HG02852 (cell line): ENCODE data around the gene KIF7.
"Not testable (repeated sequence)": the region's sequence is repeated elsewhere in the genome, so short reads cannot be mapped to it uniquely, and the experiment has no call there.

Experiments used
- ATAC-seq: cut with Tn5 transposase; IDR thresholded peaks from one replicate; pipeline ENCODE4 v1.9.1; 2021; ENCODE audit warnings: mild to moderate bottlenecking, moderate library complexity; ENCODE audit not compliant: unreplicated experiment

The KIF7 gene

DNA sequence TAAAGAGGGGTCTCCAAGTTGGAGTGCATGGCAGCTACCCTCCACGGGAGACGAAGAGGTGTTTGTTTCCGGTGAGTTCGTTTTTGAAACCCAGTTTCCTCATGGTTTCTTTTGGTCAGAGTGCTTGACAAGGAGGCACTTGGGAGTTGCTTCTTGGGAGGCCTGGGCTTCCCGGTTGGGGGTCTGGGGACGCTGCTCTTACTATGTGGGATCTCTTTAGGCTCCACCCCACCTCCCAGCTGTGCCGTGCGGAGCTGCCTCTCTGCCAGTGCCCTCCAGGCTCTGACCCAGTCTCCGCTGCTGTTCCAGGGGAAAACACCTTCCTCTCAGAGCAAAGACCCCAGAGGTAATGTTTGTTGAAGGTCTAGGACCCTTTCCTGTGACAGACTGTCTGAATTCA, 29.6 kb downstream of the KIF7 start:
- no peak for ATAC-seq

DNA sequence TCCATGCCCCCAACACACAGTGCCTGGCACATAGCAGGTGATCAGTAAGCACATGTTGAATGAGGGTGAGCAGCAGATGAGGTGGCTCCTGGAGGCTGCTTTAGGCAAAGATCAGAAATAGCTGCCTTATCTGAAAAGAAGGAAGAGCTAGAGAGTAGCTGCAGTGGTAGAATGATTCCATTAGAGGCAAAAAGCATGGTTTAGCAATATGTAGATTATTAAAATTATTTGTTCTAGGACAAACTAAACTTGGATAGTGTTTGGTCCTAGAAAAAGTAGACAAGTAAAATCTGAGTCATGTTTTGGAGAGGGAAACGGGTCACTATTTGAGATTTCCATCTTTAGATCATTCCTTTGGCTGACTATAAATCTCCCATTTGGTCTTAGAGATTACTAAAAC, 32.1 kb downstream of the KIF7 start:
- no peak for ATAC-seq

- no peak for ATAC-seq
Measured at GRCh38 chr15:89621547-89621946, 33.7 kb downstream of the KIF7 start.

- ATAC-seq = no peak
Measured at GRCh38 chr15:89616228-89616627, 39.0 kb downstream of the KIF7 start.

DNA sequence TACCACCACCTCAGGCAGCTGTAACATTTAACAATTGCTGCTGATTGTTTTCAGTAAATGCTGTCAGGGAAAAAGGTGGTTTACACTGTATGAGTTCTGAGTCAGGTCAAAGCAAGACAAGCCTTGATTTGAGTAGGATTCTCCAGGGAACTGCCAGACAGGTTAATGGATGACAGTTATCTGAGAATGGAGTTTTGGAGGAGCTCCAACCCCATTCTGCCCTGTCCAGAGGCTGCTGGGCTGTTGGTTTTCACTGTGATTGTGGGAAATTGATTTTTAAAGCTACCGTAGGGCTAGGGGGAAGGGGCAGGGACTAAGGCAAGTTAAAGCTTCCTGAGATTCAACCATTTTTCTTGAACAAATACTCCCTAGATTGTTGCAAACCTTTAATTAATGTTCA, 40.1 kb downstream of the KIF7 start:
- no peak for ATAC-seq

DNA sequence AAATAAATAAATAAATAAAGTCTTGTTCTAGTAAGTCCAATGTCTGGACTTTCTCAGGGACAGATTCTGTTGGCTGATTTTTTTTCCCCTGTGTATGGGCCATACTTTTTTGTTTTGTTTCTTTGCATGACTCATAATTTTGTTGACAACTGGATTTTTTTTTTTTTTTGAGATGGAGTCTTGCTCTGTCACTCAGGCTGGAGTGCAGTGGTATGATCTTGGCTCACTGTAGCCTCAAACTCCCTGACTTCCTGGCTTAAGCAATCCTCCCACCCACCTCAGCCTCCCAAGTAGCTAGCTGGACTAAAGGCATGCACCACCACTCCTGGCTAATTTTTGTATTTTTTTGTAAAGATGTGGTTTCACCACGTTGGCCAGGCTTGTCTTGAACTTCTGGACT, 41.1 kb downstream of the KIF7 start:
- ATAC-seq = no peak

DNA sequence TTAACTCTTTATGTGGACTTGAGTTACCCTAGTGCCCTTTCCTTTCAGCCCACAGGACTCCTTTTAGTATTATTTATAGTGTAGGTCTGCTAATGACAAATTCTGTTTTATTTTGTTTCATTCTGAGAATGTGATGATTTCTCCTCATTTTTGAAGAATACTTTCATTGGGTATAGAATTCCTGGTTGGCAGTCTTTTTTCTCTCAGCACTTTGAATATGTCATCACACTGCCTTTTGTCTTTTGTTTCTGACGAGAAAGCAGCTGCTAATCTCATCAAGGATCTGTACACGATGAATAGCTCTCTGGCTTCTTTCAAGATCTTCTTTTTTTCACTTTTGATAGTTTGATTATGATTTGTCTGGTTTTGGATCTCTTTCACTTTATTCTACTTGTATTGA, 42.2 kb downstream of the KIF7 start:
- ATAC-seq = no peak

GRCh38 chr15:89611317-89611716, 44.0 kb downstream of the KIF7 start:
- no peak for ATAC-seq

DNA sequence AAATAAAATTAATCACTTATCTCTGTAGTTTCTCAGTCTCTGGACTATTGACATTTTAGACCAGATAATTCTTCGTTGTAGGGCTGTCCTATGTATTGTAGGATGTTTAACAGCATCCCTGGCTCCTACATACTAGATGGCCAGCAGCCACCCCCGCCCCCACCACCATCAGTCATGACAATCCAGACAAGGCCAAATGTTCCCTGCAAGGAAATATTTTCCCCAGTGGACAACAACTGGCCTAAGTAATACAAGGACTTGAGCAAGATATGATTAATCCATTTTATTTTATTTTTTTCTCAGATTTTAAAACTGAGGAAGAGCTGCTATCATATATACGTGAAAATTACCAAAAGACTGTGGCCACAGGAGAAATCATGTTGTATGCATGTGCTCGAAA, 56.2 kb downstream of the KIF7 start:
- ATAC-seq = no peak

- ATAC-seq = no peak
Measured at GRCh38 chr15:89593018-89593417, 62.2 kb downstream of the KIF7 start.

- ATAC-seq = no peak
Measured at GRCh38 chr15:89591834-89592233, 63.4 kb downstream of the KIF7 start.

GRCh38 chr15:89587955-89588354, 67.3 kb downstream of the KIF7 start:
- no peak for ATAC-seq

DNA sequence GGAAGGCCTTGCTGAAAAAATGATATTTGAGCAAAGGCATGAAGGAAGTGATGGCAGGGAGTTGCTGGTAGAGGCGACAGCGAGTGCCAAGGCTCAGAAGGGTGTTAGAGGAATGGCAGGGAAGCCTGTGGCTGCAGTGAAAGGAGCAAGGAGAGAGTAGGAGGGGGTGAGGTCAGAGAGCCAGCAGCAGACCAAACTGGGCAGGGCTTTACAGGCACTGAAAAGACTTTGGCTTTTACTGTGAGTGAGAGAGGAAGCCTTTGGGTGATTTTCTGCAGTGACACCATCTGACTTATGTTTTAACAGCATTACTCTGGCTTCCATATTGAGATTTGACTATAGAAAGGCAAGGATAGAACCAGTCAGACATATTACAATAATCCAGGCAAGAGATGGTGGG, 68.6 kb downstream of the KIF7 start:
- no peak for ATAC-seq

DNA sequence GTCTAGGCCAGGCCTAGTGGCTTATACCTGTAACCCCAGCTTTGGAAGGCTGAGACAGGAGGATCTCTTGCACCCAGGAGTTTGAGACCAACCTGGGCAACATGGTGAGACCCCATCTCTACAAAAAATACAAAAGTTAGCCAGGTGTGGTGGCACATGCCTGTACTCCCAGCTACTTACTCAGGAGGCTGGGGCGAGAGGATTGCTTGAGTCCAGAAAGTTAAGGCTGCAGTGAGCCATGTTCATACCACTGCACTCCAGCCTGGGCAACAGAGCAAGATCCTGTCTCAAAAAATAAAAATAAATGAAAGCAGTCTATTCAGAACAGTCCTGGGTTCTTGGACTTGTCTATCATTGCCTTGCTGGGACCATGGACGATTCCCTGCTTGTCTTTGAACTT, 74.5 kb downstream of the KIF7 start:
- not testable (repeated sequence) for ATAC-seq

- ATAC-seq = no peak
Measured at GRCh38 chr15:89578146-89578545, 77.1 kb downstream of the KIF7 start.
